SU-DHL-6 (cell line): ENCODE results near the gene DYNLL2.

Source experiments
- CTCF ChIP-seq: fragments of 200-600 bp; sonication (generic); IDR thresholded peaks from one replicate; pipeline ENCODE4 v1.5.1; 2017; ENCODE audit warnings: antibody characterized with exemption, mild to moderate bottlenecking, low read length, moderate library complexity; ENCODE audit not compliant: insufficient read depth, poor library complexity, severe bottlenecking
- EZH2phosphoT487 ChIP-seq: fragments of 200-600 bp; sonication (generic), shearing (Covaris generic); conservative IDR thresholded peaks from 2 replicates; pipeline ENCODE4 v1.6.1; 2018; ENCODE audit warnings: mild to moderate bottlenecking, antibody characterized with exemption, low read length, moderate library complexity, mixed read lengths

- TF ChIP-seq CTCF (no peak), EZH2phosphoT487 (no peak)
Observed at GRCh38 chr17:58100506-58100905, 17.3 kb downstream of the DYNLL2 start.
